GM20431 (cell line): ENCODE measurements around the gene TOX3.

Source experiments
- in situ Hi-C: fragments of 300-500 bp; cut with MseI, MboI; formaldehyde crosslinking; loops from one replicate; pipeline ENCODE4 v1.15.0; 2020; ENCODE audit warnings: low sequenced_read_pairs; ENCODE audit not compliant: unreplicated experiment

The TOX3 gene

GRCh38 chr16:52496051-52496876 lies 50.7 kb downstream of the TOX3 start:
- in situ Hi-C loops: no loop called here

- in situ Hi-C loops: no loop called here
These were observed 52.3 kb downstream of the TOX3 start for GRCh38 chr16:52494621-52495020.

- in situ Hi-C loops: no loop called here
These were observed 52.8 kb downstream of the TOX3 start for GRCh38 chr16:52494145-52494544.

GRCh38 chr16:52492789-52493357 lies 54.1 kb downstream of the TOX3 start:
- in situ Hi-C loops: no loop called here

- in situ Hi-C loops: no loop called here
These were observed 55.7 kb downstream of the TOX3 start for GRCh38 chr16:52491216-52491615.

GRCh38 chr16:52489894-52490293 lies 57.0 kb downstream of the TOX3 start:
- in situ Hi-C loops: no loop called here

GRCh38 chr16:52488837-52489289 lies 58.1 kb downstream of the TOX3 start:
- in situ Hi-C loops: no loop called here

- in situ Hi-C loops: no loop called here
These were observed 59.0 kb downstream of the TOX3 start for GRCh38 chr16:52487849-52488457.

GRCh38 chr16:52480237-52480636 lies 66.7 kb downstream of the TOX3 start:
- in situ Hi-C loops: no loop called here

- in situ Hi-C loops: no loop called here
These were observed 70.8 kb downstream of the TOX3 start for GRCh38 chr16:52476111-52476510.

GRCh38 chr16:52474679-52475078 lies 72.3 kb downstream of the TOX3 start:
- in situ Hi-C loops: no loop called here

- in situ Hi-C loops: no loop called here
These were observed 73.8 kb downstream of the TOX3 start for GRCh38 chr16:52473096-52473495.

GRCh38 chr16:52471650-52472370 lies 75.1 kb downstream of the TOX3 start:
- in situ Hi-C loops: no loop called here

GRCh38 chr16:52470585-52470984 lies 76.4 kb downstream of the TOX3 start:
- in situ Hi-C loops: no loop called here

GRCh38 chr16:52469775-52470174 lies 77.2 kb downstream of the TOX3 start:
- in situ Hi-C loops: no loop called here

GRCh38 chr16:52469091-52469490 lies 77.9 kb downstream of the TOX3 start:
- in situ Hi-C loops: no loop called here

- in situ Hi-C loops: no loop called here
These were observed 79.2 kb downstream of the TOX3 start for GRCh38 chr16:52467753-52468152.

- in situ Hi-C loops: no loop called here
These were observed 79.9 kb downstream of the TOX3 start for GRCh38 chr16:52466994-52467393.

GRCh38 chr16:52465711-52466267 lies 81.2 kb downstream of the TOX3 start:
- in situ Hi-C loops: no loop called here

- in situ Hi-C loops: no loop called here
These were observed 83.0 kb downstream of the TOX3 start for GRCh38 chr16:52463904-52464303.
